Brain microvascular endothelial cell (primary cell): ENCODE measurements around the gene ARSG.
A peak's percentile ranks its signal among the peaks of the same experiment; 100 is the strongest.

Experiments used
- DNase-seq: peaks from one replicate; pipeline ENCODE4 v3.0.0-alpha.2; 2020
- H3K27ac ChIP-seq: fragments of 250-450 bp; sonication (Bioruptor Pico); 2 replicates; pipeline ENCODE4 v1.5.1; 2020; ENCODE audit warnings: mild to moderate bottlenecking, moderate library complexity
- H3K27me3 ChIP-seq: fragments of 250-450 bp; sonication (Bioruptor Pico); replicated peaks from 2 replicates; pipeline ENCODE4 v1.5.1; 2020; ENCODE audit warnings: mild to moderate bottlenecking
- H3K36me3 ChIP-seq: fragments of 250-450 bp; sonication (Bioruptor Pico); replicated peaks from 2 replicates; pipeline ENCODE4 v1.5.1; 2020; ENCODE audit warnings: mild to moderate bottlenecking
- H3K4me3 ChIP-seq: 2 replicates; pipeline ENCODE4 v1.5.1; 2011; ENCODE audit warnings: low read depth, mild to moderate bottlenecking, control low read depth, low read length, moderate library complexity
- CTCF ChIP-seq: IDR thresholded peaks from 2 replicates; pipeline ENCODE4 v1.5.1; 2011; ENCODE audit warnings: low read depth, mild to moderate bottlenecking, moderate library complexity, low read length, control low read depth, inconsistent platforms; ENCODE audit errors: missing control alignments
- in situ Hi-C: cut with HindIII; loops from 2 replicates; pipeline ENCODE4 v1.10.0; 2017; ENCODE audit warnings: low sequenced_read_pairs, low pct_ligation_motif_present

Gene ARSG

GRCh38 chr17:68394608-68395331 lies 103.5 kb downstream of the ARSG start:
- no peak for DNase-seq
- in situ Hi-C loops = no loop called here
- Histone ChIP-seq H3K27me3 (no peaks in the 10 kb centered on the region), H3K4me3 (no peak overlapping the region), H3K27ac (no peak overlapping the region), H3K36me3 (no peaks in the 10 kb centered on the region)
- no peak for TF ChIP-seq CTCF

GRCh38 chr17:68396226-68397107 lies 105.2 kb downstream of the ARSG start:
- no peak for TF ChIP-seq CTCF
- DNase-seq = no peak
- Histone ChIP-seq H3K36me3 (no peaks in the 10 kb centered on the region), H3K4me3 (no peak overlapping the region), H3K27me3 (no peaks in the 10 kb centered on the region), H3K27ac (no peak overlapping the region)
- in situ Hi-C loops = no loop called here

- in situ Hi-C loops = no loop called here
- TF ChIP-seq CTCF = no peak
- DNase-seq = no peak
- Histone ChIP-seq H3K36me3 (no peaks in the 10 kb centered on the region), H3K27ac (no peak overlapping the region), H3K27me3 (no peaks in the 10 kb centered on the region), H3K4me3 (no peak overlapping the region)
Observed at GRCh38 chr17:68397108-68397536, 105.8 kb downstream of the ARSG start.

GRCh38 chr17:68398691-68399637 lies 107.7 kb downstream of the ARSG start:
- Histone ChIP-seq H3K36me3 (no peaks in the 10 kb centered on the region), H3K27me3 (no peaks in the 10 kb centered on the region), H3K27ac (peak overlapping the region; percentile 12), H3K4me3 (no peak overlapping the region)
- peak; percentile 96 for TF ChIP-seq CTCF
- in situ Hi-C loops = no loop called here
- DNase-seq = peak; percentile 77

- TF ChIP-seq CTCF = no peak
- H3K27me3 ChIP-seq = no peaks in the 10 kb centered on the region
- no peak overlapping the region for H3K4me3 ChIP-seq
- no peaks in the 10 kb centered on the region for H3K36me3 ChIP-seq
- DNase-seq = no peak
- in situ Hi-C loops = no loop called here
- H3K27ac ChIP-seq = peak overlapping the region; percentile 12
Observed at GRCh38 chr17:68399638-68400403, 108.5 kb downstream of the ARSG start.
